ENCODE results near the gene KCNK15.

KCNK15 gene

DNA sequence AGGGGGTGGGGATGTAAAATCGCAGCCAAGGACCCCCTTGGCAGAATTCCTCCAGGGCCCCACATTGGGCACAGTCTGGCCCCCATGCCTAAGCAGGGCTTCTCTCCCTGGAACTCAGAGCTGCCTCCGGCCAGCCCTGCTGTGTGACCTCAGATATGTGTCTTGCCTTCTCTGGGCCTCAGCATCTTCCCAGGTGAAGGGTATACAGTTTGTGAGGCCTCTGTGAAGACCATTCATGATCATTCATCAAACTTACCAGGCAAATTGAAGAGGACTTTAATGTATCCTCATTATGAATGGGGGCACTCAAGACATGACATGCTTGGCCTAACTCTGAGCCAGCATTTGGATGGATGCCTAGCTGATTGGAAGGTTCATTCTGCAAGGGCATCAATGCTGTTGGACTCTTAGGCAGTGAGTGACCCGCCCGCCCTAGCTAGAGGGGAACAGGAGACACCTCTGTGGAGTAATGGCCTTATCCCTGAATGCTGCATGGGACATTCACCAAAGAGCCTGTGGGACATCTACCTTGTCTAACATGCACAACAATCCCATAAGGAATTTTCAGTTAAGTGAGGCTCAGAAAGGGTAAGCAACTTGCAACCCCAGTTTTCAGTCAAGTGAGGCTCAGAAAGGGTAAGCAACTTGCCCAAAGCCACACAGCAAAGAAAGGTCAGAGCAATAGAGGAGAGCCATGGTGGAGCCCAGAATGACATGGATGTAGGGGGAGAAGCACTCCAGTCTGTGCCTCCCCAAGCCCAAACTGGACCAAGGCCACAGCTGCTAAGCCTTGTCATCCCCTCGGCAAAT lies 30.0 kb upstream of the KCNK15 start:
- DNase-seq (ENCODE audit: low read depth): no peak

- DNase-seq (ENCODE audit: low read depth): no peak
Measured at GRCh38 chr20:44716309-44717106, 29.2 kb upstream of the KCNK15 start.

DNA sequence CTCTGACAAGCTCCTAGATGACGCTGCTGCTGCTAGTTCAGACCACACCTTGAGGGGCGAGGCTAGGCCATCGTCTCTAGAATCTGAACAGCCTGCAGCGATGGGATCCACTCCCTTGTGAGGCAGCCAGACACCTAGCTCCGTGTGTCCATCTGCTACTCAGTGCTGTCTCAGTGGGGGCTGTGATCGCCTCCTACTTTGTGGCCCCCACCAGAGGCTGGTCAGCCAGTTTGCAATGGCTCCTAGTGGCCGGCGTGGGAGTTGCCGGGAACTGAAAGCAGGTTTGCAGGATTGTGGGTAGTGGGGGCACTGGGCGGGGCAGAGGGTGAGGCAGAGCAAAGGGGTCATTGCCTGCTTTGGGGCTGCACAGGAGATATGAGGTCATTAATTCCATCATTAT lies 27.7 kb upstream of the KCNK15 start:
- no peak for DNase-seq (ENCODE audit: low read depth)

DNA sequence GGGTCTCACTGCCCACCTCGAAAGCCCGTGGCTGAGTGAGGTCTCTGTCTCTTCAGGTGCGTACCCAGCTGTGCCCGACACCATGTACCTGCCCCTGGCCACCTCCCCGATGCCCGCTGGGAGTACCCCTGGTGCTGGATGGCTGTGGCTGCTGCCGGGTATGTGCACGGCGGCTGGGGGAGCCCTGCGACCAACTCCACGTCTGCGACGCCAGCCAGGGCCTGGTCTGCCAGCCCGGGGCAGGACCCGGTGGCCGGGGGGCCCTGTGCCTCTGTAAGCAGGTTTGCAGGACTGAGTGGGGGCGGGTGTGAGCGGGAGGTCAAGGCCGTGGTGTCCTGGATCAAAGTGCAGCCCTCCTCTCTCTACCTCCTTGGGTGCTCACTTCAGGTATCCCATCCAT lies 25.8 kb upstream of the KCNK15 start:
- no peak for DNase-seq (ENCODE audit: low read depth)

GRCh38 chr20:44720621-44720996 lies 25.1 kb upstream of the KCNK15 start:
- DNase-seq (ENCODE audit: low read depth): no peak

GRCh38 chr20:44720997-44721784 lies 24.5 kb upstream of the KCNK15 start:
- DNase-seq (ENCODE audit: low read depth): no peak

- DNase-seq (ENCODE audit: low read depth): no peak
Measured at GRCh38 chr20:44721785-44722054, 23.9 kb upstream of the KCNK15 start.

DNA sequence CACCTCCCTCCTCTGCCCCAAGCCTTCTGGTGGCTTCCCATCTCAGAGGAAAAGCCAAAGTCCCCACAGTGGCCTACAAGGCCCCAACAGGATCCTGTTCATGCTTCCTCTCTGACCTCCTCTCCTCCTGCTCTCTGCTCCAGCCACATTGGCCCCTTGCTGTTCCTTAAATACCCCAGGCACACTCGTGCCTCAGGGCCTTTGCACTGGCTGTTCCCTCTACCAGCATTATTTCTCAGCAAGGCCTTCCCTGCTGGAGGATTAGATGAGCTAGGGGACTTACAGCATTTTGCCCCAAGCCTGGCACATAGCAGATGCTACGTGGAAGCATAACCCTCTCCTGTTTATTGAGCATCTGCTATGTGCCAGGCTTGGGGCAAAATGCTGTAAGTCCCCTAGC lies 22.7 kb upstream of the KCNK15 start:
- no peak for DNase-seq (ENCODE audit: low read depth)

DNA sequence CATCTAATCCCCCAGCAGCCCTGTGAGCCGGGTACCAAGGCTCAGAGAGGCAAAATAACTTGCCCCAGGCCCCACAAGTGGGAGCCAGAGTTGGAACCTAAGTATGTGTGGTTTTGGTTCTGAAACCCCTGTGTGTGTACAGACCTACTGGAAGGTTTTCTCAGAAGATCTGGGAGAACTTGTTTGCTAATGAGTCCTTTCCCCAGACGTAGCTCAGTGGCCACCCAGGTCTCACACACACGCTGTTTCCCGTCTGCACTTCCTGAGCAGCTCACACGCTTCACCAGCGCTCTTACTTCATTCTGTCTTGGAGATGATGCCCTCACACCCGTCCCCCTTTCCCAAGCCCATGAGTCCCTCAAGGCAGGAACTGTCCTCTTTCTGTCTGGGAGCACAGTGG lies 22.3 kb upstream of the KCNK15 start:
- DNase-seq (ENCODE audit: low read depth): no peak

GRCh38 chr20:44723798-44724362 lies 21.8 kb upstream of the KCNK15 start:
- no peak for DNase-seq (ENCODE audit: low read depth)

GRCh38 chr20:44724423-44725091 lies 21.1 kb upstream of the KCNK15 start:
- DNase-seq (ENCODE audit: low read depth): no peak

GRCh38 chr20:44725837-44726236 lies 19.8 kb upstream of the KCNK15 start:
- no peak for DNase-seq (ENCODE audit: low read depth)

GRCh38 chr20:44727039-44727438 lies 18.6 kb upstream of the KCNK15 start:
- DNase-seq (ENCODE audit: low read depth): no peak

DNA sequence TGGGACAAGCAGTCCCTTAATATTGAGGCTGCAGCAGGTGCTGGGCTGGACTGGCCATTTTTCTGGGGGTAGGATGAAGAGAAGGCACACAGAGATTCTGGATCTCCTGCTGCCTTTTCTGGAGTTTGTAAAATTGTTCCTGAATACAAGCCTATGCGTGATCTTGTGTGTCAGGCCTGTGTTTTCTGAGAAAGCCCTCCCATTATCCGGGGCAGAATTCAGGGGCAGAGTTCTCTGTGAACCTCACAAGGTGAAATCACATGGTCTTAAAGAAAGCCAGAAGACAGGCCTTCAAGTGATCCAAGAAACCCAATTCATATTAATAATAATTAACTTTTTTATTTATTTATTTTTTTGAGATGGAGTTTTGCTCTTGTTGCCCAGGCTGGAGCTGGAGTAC lies 18.0 kb upstream of the KCNK15 start:
- no peak for DNase-seq (ENCODE audit: low read depth)

DNA sequence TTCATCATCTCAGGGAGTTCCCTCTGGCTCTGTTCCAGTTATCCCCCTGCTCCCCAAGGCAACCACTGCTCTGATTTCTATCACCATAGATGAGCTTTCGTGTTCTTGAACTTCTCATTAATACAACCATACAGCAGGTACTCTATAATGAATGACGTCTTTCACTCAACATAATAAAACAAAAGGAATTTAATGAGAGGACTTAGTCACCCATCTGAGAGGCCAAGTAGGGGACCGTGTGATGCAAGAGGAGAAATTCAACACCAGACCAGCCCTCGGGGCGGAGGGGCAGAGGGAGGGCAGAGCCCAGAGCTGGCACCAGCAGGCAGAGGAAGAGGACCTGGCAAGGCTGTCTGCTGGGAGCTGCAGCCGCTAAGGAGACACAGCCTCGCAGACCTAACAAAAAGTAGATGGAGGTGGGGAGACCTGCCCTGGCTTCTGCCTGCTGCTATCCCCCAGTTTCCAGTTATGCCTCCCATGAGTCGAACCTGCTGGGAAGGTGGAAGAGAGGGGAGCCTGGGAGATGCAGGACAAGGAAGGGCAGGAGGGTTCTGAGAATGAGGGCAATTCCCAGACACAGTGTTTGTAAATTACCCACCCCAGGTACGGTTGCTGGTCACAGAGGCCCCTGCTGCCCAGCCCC lies 16.7 kb upstream of the KCNK15 start:
- DNase-seq (ENCODE audit: low read depth): no peak

DNA sequence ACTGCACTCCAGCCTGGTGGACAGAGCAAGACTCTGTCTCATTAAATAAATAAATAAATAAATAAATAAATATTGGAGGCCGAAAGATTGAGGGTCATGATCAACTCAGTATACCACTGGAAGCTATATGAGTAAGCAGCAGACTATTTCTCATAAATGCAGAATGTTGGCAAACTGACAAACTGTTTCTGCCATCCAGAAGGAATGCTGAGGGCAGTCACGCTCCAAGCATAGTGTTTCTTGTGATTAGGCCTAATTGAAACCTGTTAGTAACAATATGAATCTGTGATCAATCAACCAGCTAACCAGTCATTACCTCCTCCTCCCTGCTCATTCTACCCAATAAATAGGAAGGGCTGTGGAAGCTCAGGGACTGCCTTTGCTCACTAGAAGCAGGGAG lies 15.2 kb upstream of the KCNK15 start:
- DNase-seq (ENCODE audit: low read depth): no peak

DNA sequence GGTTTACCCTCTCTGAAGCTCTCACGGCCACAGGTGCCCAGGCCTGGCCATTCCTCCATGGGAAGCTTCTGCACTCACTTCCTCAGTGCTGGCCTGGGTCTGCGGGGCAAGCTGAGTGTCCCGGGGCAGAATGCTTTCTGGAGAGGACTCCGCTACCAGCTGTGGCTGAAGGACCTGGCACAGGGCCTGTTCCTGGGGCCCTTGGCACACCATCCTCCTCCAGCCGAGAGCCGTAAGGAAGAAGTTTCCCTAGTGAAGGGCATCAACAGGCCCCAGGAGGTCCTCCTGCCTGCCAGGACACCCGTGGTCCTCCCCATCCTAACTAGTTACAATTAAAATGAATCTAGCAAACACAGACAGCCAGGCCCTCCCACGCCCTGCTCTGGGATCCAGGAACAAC lies 14.0 kb upstream of the KCNK15 start:
- DNase-seq (ENCODE audit: low read depth): no peak

DNA sequence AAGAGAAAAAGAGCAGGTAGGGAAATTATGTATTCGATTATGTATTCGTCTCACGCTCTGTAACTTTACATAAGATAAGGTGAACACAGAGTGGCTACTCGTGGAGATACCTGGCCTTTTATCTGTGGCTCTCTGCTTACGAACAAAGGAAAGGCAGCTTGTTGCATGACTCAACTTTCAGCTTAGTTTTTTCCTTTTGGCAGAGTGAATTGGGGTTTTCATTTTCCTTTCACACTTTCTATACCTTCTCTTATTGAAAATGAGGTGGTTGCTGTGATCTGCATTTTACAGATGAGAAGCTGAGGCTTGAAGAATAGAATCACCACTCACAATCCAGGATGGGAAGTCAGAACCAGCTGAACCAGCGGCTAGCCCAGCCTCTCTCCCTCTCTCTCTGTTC lies 13.3 kb upstream of the KCNK15 start:
- DNase-seq (ENCODE audit: low read depth): no peak

- no peak for DNase-seq (ENCODE audit: low read depth)
Measured at GRCh38 chr20:44733341-44734069, 12.2 kb upstream of the KCNK15 start.

GRCh38 chr20:44734938-44735337 lies 10.7 kb upstream of the KCNK15 start:
- DNase-seq (ENCODE audit: low read depth): no peak

- DNase-seq (ENCODE audit: low read depth): no peak
Measured at GRCh38 chr20:44735816-44736169, 9.9 kb upstream of the KCNK15 start.

Measured in T-helper 22 cell (primary cell).